Measurements from ENCODE around the gene CELA3B.
"Not testable (repeated sequence)": the region's sequence is repeated elsewhere in the genome, so short reads cannot be mapped to it uniquely, and the experiment has no call there.

CELA3B gene

GRCh38 chr1:21978209-21978608, 1.4 kb downstream of the CELA3B start:
- not testable (repeated sequence) for DNase-seq (ENCODE audit: low read depth)

GRCh38 chr1:21980515-21981220, 3.8 kb downstream of the CELA3B start:
- DNase-seq (ENCODE audit: low read depth); H3K4me3 ChIP-seq (ENCODE audit: low read length): not testable (repeated sequence)

More at GRCh38 chr1:21978209-21978608, 1.4 kb downstream of the CELA3B start:
- not testable (repeated sequence) for H3K4me3 ChIP-seq (ENCODE audit: low read length)

DNA sequence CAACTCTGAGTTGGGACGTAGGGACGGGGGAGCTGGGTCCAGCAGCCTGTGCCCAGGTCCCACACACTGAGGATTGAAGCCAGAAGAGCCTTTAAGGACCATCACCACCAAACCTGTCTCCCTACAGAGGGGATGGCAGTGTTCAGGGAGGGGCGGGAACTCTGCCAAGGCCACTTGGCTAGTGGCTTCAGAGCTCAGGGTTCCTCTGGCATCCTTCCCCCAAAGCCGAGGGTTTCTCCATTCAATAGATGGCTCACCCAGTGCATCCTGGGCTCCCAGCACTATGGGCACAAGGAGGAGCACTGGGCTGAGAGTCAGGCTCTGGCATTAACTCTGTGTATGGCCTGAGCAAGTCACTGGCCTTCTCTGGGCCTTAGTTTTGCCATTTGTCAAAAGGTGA, 4.4 kb downstream of the CELA3B start:
- H3K4me3 ChIP-seq (ENCODE audit: low read length); DNase-seq (ENCODE audit: low read depth): not testable (repeated sequence)

- DNase-seq (ENCODE audit: low read depth); H3K4me3 ChIP-seq (ENCODE audit: low read length): not testable (repeated sequence)
Observed at GRCh38 chr1:21982122-21982521, 5.3 kb downstream of the CELA3B start.

DNA sequence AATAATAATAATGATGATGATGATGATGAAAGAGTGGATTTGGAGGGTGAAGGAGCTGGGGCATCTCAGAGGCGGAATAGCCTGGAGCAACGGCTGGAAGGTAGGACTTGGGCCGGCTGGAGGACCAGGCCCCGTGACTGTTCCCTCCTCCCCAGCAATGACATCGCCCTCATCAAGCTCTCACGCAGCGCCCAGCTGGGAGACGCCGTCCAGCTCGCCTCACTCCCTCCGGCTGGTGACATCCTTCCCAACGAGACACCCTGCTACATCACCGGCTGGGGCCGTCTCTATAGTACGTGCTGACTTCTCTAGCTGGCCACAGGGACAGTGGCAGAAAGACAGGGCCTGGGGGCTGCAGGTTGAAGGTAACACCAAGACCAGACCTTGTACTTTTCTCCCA, 6.7 kb downstream of the CELA3B start:
- not testable (repeated sequence) for H3K4me3 ChIP-seq (ENCODE audit: low read length); DNase-seq (ENCODE audit: low read depth)

GRCh38 chr1:21985893-21986292, 9.1 kb downstream of the CELA3B start:
- H3K4me3 ChIP-seq (ENCODE audit: low read length); DNase-seq (ENCODE audit: low read depth): not testable (repeated sequence)

DNA sequence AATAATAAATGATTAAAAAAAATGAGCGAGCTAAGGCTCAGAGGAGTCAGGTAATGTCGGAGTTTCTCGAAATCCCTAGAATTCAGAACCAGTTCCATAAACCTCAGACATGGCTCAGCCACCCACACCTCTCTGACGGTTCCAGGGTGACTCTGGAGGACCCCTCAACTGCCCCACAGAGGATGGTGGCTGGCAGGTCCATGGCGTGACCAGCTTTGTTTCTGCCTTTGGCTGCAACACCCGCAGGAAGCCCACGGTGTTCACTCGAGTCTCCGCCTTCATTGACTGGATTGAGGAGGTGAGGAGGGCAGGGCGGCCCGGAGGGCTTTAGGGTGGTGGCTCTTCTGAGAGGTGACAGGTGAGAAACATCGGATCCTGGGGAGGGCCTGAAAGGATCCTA, 9.6 kb downstream of the CELA3B start:
- DNase-seq (ENCODE audit: low read depth); H3K4me3 ChIP-seq (ENCODE audit: low read length): not testable (repeated sequence)

DNA sequence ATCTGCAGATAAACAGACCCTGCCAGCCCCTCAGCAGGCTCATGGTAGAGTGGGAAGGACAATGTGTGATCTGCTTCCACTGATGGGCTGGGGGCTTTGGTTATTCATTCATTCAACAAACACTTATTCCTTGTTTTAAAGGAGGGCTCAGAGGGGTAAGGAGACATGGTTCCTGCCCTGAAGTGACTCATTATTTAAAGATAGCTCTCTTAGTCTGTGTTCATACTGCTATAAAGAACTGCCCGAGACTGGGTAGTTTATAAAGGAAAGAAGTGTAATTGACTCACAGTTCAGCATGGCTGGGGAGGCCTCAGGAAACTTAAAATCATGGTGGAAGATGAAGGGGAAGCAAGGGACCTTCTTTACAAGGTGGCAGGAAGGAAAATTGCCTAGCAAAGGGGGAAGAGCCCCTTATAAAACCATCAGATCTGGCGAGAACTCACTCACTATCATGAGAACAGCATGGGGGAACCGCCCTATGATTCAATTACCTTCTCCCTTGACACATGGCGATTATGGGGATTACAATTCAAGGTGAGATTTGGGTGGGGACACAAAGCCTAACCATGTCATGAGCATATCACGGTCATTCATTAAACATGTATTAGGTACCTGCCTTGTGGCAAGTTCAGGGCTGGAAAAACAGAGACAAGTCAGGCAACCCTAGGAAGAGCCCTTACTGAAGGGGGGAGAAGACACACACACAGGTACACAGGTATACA, 13.0 kb downstream of the CELA3B start:
- H3K4me3 ChIP-seq (ENCODE audit: low read length); DNase-seq (ENCODE audit: low read depth): not testable (repeated sequence)

DNA sequence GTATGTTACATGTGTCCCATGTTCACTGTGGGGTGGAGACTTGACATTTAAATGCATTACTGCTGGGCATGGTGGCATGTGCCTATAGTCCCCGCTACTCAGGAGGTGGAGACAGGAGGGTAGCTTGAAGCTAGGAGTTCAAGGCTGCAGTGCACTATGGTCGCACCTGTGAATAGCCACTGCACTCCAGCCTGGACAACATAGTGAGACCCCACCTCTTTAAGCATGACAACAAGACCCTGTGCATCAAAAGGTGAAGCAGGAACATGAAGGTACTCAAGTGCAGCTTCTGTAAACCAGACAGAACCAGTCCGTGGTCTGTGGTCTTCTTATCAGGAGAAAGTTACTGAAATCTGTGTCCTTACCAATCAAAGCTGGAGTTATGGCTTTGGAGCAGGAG, 15.4 kb downstream of the CELA3B start:
- DNase-seq (ENCODE audit: low read depth); H3K4me3 ChIP-seq (ENCODE audit: low read length): not testable (repeated sequence)

- not testable (repeated sequence) for H3K4me3 ChIP-seq (ENCODE audit: low read length); DNase-seq (ENCODE audit: low read depth)
Observed at GRCh38 chr1:21994716-21995115, 17.9 kb downstream of the CELA3B start.

- H3K4me3 ChIP-seq (ENCODE audit: low read length); DNase-seq (ENCODE audit: low read depth): not testable (repeated sequence)
Observed at GRCh38 chr1:21996663-21996970, 19.8 kb downstream of the CELA3B start.

GRCh38 chr1:21997891-21998623, 21.2 kb downstream of the CELA3B start:
- DNase-seq (ENCODE audit: low read depth); H3K4me3 ChIP-seq (ENCODE audit: low read length): not testable (repeated sequence)

- DNase-seq (ENCODE audit: low read depth); H3K4me3 ChIP-seq (ENCODE audit: low read length): not testable (repeated sequence)
Observed at GRCh38 chr1:21998624-21999294, 21.9 kb downstream of the CELA3B start.

DNA sequence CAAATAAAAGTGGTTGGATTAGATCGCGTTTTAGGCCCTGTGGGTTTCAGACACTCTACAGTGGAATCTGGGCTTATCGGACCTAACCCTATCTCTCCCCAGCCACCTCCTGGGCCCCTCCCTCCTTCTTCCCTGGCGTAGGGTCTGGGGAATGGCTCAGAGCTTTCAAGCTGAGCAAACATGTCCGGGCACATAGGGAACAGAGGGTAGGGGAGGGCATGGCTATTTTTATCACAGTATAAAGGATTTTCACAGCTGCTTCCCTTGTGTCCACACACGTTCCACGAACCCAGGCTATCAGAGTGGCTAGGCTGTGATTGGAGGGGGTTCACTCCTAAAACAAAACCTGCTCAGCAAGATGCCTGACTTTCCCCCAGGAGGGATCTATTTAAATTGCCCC, 22.8 kb downstream of the CELA3B start:
- DNase-seq (ENCODE audit: low read depth); H3K4me3 ChIP-seq (ENCODE audit: low read length): not testable (repeated sequence)

- no peak within 1 kb of the TSS for H3K4me3 ChIP-seq (ENCODE audit: low read length)
- no peak for DNase-seq (ENCODE audit: low read depth)
- TF ChIP-seq, protein P1, sequence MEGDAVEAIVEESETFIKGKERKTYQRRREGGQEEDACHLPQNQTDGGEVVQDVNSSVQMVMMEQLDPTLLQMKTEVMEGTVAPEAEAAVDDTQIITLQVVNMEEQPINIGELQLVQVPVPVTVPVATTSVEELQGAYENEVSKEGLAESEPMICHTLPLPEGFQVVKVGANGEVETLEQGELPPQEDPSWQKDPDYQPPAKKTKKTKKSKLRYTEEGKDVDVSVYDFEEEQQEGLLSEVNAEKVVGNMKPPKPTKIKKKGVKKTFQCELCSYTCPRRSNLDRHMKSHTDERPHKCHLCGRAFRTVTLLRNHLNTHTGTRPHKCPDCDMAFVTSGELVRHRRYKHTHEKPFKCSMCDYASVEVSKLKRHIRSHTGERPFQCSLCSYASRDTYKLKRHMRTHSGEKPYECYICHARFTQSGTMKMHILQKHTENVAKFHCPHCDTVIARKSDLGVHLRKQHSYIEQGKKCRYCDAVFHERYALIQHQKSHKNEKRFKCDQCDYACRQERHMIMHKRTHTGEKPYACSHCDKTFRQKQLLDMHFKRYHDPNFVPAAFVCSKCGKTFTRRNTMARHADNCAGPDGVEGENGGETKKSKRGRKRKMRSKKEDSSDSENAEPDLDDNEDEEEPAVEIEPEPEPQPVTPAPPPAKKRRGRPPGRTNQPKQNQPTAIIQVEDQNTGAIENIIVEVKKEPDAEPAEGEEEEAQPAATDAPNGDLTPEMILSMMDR (conservative IDR thresholded peaks at IDR 0.05; ENCODE audit: low read length), result no peak
Observed at GRCh38 chr1:22001409-22001808, 24.6 kb downstream of the CELA3B start, which contains the start of gene CELA3A. Gene CELA3A, plus strand, starts transcription at chr1:22001657. Its CDS starts 18 bp downstream, at chr1:22001675.

DNA sequence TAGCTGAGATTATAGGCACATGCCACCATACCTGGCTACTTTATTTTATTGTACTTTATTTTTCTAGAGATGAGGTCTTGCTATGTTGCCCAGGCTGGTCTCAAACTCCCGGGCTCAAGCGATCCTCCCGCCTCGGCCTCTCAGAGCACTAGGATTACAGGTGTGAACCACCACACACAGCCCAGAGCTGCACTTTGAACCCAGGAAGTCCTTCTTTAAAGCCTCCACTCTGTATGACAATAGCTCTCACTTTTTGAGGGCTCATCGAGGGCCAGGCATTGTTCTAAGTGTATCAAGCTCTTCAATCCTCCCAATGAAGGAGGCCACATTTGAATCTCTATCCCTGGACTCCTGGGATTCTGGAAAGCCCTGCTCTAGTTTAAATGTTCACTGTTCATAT, 25.6 kb downstream of the CELA3B start:
- DNase-seq (ENCODE audit: low read depth); H3K4me3 ChIP-seq (ENCODE audit: low read length): not testable (repeated sequence)

GRCh38 chr1:22002875-22003274, 26.1 kb downstream of the CELA3B start:
- not testable (repeated sequence) for H3K4me3 ChIP-seq (ENCODE audit: low read length); DNase-seq (ENCODE audit: low read depth)

DNA sequence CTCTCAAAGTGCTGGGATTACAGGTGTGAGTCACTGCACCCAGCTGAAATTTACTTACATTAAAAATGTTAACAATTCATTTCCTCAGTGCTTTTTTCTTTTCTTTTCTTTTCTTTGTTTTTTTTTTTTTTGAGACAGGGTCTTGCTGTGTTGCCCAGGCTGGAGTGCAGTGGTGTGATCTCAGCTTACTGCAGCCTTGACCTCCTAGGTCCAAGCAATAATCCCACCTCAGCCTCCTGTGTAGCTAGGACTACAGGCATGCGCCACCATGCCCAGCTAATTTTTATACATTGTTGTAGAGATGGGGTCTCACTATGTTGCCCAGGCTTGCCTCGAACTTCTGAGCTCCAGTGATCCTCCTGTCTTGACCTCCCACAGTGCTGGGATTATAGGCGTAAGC, 27.1 kb downstream of the CELA3B start:
- not testable (repeated sequence) for DNase-seq (ENCODE audit: low read depth); H3K4me3 ChIP-seq (ENCODE audit: low read length)

Data from AG10803 (cell line).